ENCODE data around the gene MEGF6. TPM values are rescaled to one million over a fixed set of nuclear protein-coding genes. Genes with fewer than 3 reads are reported as not detected.

MEGF6 gene
- total and polyA plus RNA-seq, 7 donors, result 0.67 to 5.5 (median 3.7) TPM

- 83 to 86% (median 84%) methylated on average over 22 of the region's 22 CpGs for WGBS, 3 donors
- peaks cover 0 to 56% (median 32%) of the 10 kb centered on the region in 3 donors for H3K27me3 ChIP-seq (ENCODE audit: insufficient read depth in 3 of 3, low read length in 2 of 3)
- TF ChIP-seq CTCF (IDR thresholded peaks at IDR 0.05), result no peak
- H3K9me3 ChIP-seq, result no peaks in the 10 kb centered on the region
- ATAC-seq (no peak), DNase-seq (no peak)
- no peaks in the 10 kb centered on the region for H3K4me1 ChIP-seq
- no peak overlapping the region for H3K27ac ChIP-seq
- H3K36me3 ChIP-seq (ENCODE audit: insufficient read depth in 1 of 2, low read depth in 1 of 2), result no peaks in the 10 kb centered on the region
- H3K4me3 ChIP-seq, result no peak overlapping the region
- intact Hi-C loops (cut with DNase I), result no loop called here
Observed at GRCh38 chr1:3654549-3655281, 43.4 kb upstream of the MEGF6 start.

- WGBS, 3 donors, result 57 to 65% (median 61%) methylated on average over 10 of the region's 10 CpGs
- H3K4me1 ChIP-seq, result peaks cover 8% of the 10 kb centered on the region
- TF ChIP-seq CTCF (IDR thresholded peaks at IDR 0.05), result no peak
- DNase-seq, result no peak
- no peak for ATAC-seq
- peaks cover 0 to 56% (median 32%) of the 10 kb centered on the region in 3 donors for H3K27me3 ChIP-seq (ENCODE audit: insufficient read depth in 3 of 3, low read length in 2 of 3)
- H3K27ac ChIP-seq, result no peak overlapping the region
- intact Hi-C loops (cut with DNase I), result no loop called here
- H3K9me3 ChIP-seq, result no peaks in the 10 kb centered on the region
- H3K4me3 ChIP-seq, result no peak overlapping the region
- H3K36me3 ChIP-seq (ENCODE audit: insufficient read depth in 1 of 2, low read depth in 1 of 2), result no peaks in the 10 kb centered on the region
Observed at GRCh38 chr1:3653286-3653618, 41.9 kb upstream of the MEGF6 start.

GRCh38 chr1:3652548-3653285 lies 41.4 kb upstream of the MEGF6 start:
- no peak for ATAC-seq
- peaks cover 0 to 56% (median 32%) of the 10 kb centered on the region in 3 donors for H3K27me3 ChIP-seq (ENCODE audit: insufficient read depth in 3 of 3, low read length in 2 of 3)
- H3K27ac ChIP-seq, result no peak overlapping the region

GRCh38 chr1:3651930-3652547 lies 40.7 kb upstream of the MEGF6 start, which contains the start of gene TP73:
Gene TP73 (plus strand): TSS chr1:3652516. CDS start chr1:3682366, 29,850 bp downstream.
- Histone ChIP-seq H3K9me3 (no peaks in the 10 kb centered on the region), H3K4me3 (peak within 1 kb of the TSS; percentile 100), H3K27me3 (ENCODE audit: insufficient read depth in 3 of 3, low read length in 2 of 3) (peaks cover 0 to 55% (median 32%) of the 10 kb centered on the region in 3 donors), H3K27ac (no peak within 1 kb of the TSS), H3K36me3 (ENCODE audit: insufficient read depth in 1 of 2, low read depth in 1 of 2) (peaks cover 0 to 8% of the 10 kb centered on the region in 2 donors), H3K4me1 (peaks cover 8% of the 10 kb centered on the region)
- TF ChIP-seq CTCF (IDR thresholded peaks at IDR 0.05), result no peak
- 0 to 1% (median 0%) methylated on average over 28 to 80 of the region's 80 CpGs for WGBS, 3 donors
- DNase-seq (no peak), ATAC-seq (peak in 1 of 4 donors; percentile 25)
- intact Hi-C loops (cut with DNase I), result no loop called here

More at GRCh38 chr1:3652548-3653285, 41.4 kb upstream of the MEGF6 start:
- Histone ChIP-seq H3K36me3 (ENCODE audit: insufficient read depth in 1 of 2, low read depth in 1 of 2) (peaks cover 0 to under 1% of the 10 kb centered on the region in 2 donors), H3K4me1 (peaks cover 8% of the 10 kb centered on the region), H3K4me3 (peak overlapping the region; percentile 100), H3K9me3 (no peaks in the 10 kb centered on the region)
- intact Hi-C loops (cut with DNase I), result no loop called here
- DNase-seq, result no peak
- TF ChIP-seq CTCF (IDR thresholded peaks at IDR 0.05), result no peak
- 10 to 24% (median 12%) methylated on average over 29 to 68 of the region's 68 CpGs for WGBS, 3 donors
